ENCODE results near the gene MAPKAPK3. TPM values are rescaled to one million over a fixed set of nuclear protein-coding genes. Genes with fewer than 3 reads are reported as not detected.
A peak's percentile ranks its signal among the peaks of the same experiment; 100 is the strongest.

MAPKAPK3 gene
- total RNA-seq, 6 donors from 2014 or later, result 30.2 to 102 (median 70.1) TPM

GRCh38 chr3:50657816-50658215 is 40.9 kb downstream of the MAPKAPK3 start:
- Histone ChIP-seq H3K27ac (no peak overlapping the region), H3K27me3 (no peaks in the 10 kb centered on the region), H3K4me1 (peaks cover 0 to 2% (median 0%) of the 10 kb centered on the region in 4 donors), H3K9me3 (no peaks in the 10 kb centered on the region), H3K36me3 (no peaks in the 10 kb centered on the region), H3K4me3 (no peak overlapping the region)
- ATAC-seq (ENCODE audit: low FRiP score in 2 of 2) (no peak), DNase-seq (no peak)
- TF ChIP-seq CTCF (IDR thresholded peaks at IDR 0.05) (no peak), EP300 (IDR thresholded peaks at IDR 0.05) (no peak), POLR2AphosphoS5 (IDR thresholded peaks at IDR 0.05) (no peak), POLR2A (IDR thresholded peaks at IDR 0.05) (no peak)
- 88 to 95% methylated on average over 2 to 3 of the region's 3 CpGs for WGBS, 2 donors

GRCh38 chr3:50658416-50658815 is 41.5 kb downstream of the MAPKAPK3 start:
- no peaks in the 10 kb centered on the region for H3K27me3 ChIP-seq
- no peaks in the 10 kb centered on the region for H3K9me3 ChIP-seq
- ATAC-seq (ENCODE audit: low FRiP score in 2 of 2) (no peak), DNase-seq (no peak)
- 85 to 90% methylated on average over 5 to 6 of the region's 6 CpGs for WGBS, 2 donors
- peaks cover 0 to 8% (median 3%) of the 10 kb centered on the region in 4 donors for H3K4me1 ChIP-seq
- no peak overlapping the region for H3K4me3 ChIP-seq
- TF ChIP-seq EP300 (IDR thresholded peaks at IDR 0.05) (no peak), POLR2AphosphoS5 (IDR thresholded peaks at IDR 0.05) (no peak), CTCF (IDR thresholded peaks at IDR 0.05) (no peak), POLR2A (IDR thresholded peaks at IDR 0.05) (no peak)
- H3K36me3 ChIP-seq, result no peaks in the 10 kb centered on the region
- H3K27ac ChIP-seq, result no peak overlapping the region

- Histone ChIP-seq H3K36me3 (no peaks in the 10 kb centered on the region), H3K27ac (no peak overlapping the region), H3K9me3 (no peaks in the 10 kb centered on the region), H3K27me3 (no peaks in the 10 kb centered on the region), H3K4me1 (peaks cover 0 to 10% (median 5%) of the 10 kb centered on the region in 4 donors), H3K4me3 (no peak overlapping the region)
- WGBS, 2 donors, result 96 to 100% methylated on average over 1 to 3 of the region's 3 CpGs
- ATAC-seq (ENCODE audit: low FRiP score in 2 of 2) (no peak), DNase-seq (no peak)
- TF ChIP-seq POLR2A (IDR thresholded peaks at IDR 0.05), result no peak
- TF ChIP-seq EP300 (IDR thresholded peaks at IDR 0.05), result no peak
- no peak for TF ChIP-seq POLR2AphosphoS5 (IDR thresholded peaks at IDR 0.05)
- no peak for TF ChIP-seq CTCF (IDR thresholded peaks at IDR 0.05)
Observed at GRCh38 chr3:50658831-50659230, 41.9 kb downstream of the MAPKAPK3 start.

- ATAC-seq (ENCODE audit: low FRiP score in 2 of 2), result no peak
- DNase-seq, result peak in 1 of 2 donors; percentile 14
- Histone ChIP-seq H3K36me3 (no peaks in the 10 kb centered on the region), H3K9me3 (no peaks in the 10 kb centered on the region), H3K27ac (no peak overlapping the region), H3K4me1 (peaks cover 0 to 10% (median 5%) of the 10 kb centered on the region in 4 donors), H3K4me3 (no peak overlapping the region), H3K27me3 (no peaks in the 10 kb centered on the region)
- WGBS, 2 donors, result 93 to 96% methylated on average over 6 to 10 of the region's 10 CpGs
- TF ChIP-seq CTCF (IDR thresholded peaks at IDR 0.05), result no peak
- no peak for TF ChIP-seq EP300 (IDR thresholded peaks at IDR 0.05)
- TF ChIP-seq POLR2AphosphoS5 (IDR thresholded peaks at IDR 0.05), result no peak
- TF ChIP-seq POLR2A (IDR thresholded peaks at IDR 0.05), result no peak
Observed at GRCh38 chr3:50660386-50660785, 43.4 kb downstream of the MAPKAPK3 start.

- DNase-seq, result peak in 1 of 2 donors; percentile 9
Observed at GRCh38 chr3:50661321-50661837, 44.4 kb downstream of the MAPKAPK3 start.

More at GRCh38 chr3:50661321-50661837, 44.4 kb downstream of the MAPKAPK3 start:
- Histone ChIP-seq H3K9me3 (no peaks in the 10 kb centered on the region), H3K36me3 (no peaks in the 10 kb centered on the region), H3K27me3 (no peaks in the 10 kb centered on the region), H3K4me1 (peaks cover 0 to 10% (median 5%) of the 10 kb centered on the region in 4 donors), H3K4me3 (no peak overlapping the region), H3K27ac (no peak overlapping the region)
- no peak for TF ChIP-seq CTCF (IDR thresholded peaks at IDR 0.05)
- TF ChIP-seq EP300 (IDR thresholded peaks at IDR 0.05), result no peak
- no peak for TF ChIP-seq POLR2AphosphoS5 (IDR thresholded peaks at IDR 0.05)
- TF ChIP-seq POLR2A (IDR thresholded peaks at IDR 0.05), result no peak
- 84 to 88% methylated on average over 6 of the region's 6 CpGs for WGBS, 2 donors
- no peak for ATAC-seq (ENCODE audit: low FRiP score in 2 of 2)

Data from upper lobe of left lung (tissue), 6 donors.